Fibroblast of pulmonary artery (primary cell): ENCODE measurements around the gene TEX44.

Experiments used
- DNase-seq: peaks from one replicate; pipeline ENCODE4 v3.0.0-alpha.2; 2010; ENCODE audit warnings: low read depth
- H3K4me3 ChIP-seq: replicated peaks from 2 replicates; pipeline ENCODE4 v1.5.1; 2011; ENCODE audit warnings: low read depth, mild to moderate bottlenecking, control low read depth, low read length, moderate library complexity
- TF ChIP-seq, protein P1 (sequence below): IDR thresholded peaks from 2 replicates; pipeline ENCODE4 v1.5.1; 2011; ENCODE audit warnings: mild to moderate bottlenecking, control low read depth, low read length, inconsistent platforms; ENCODE audit errors: missing control alignments

TEX44 gene

DNA sequence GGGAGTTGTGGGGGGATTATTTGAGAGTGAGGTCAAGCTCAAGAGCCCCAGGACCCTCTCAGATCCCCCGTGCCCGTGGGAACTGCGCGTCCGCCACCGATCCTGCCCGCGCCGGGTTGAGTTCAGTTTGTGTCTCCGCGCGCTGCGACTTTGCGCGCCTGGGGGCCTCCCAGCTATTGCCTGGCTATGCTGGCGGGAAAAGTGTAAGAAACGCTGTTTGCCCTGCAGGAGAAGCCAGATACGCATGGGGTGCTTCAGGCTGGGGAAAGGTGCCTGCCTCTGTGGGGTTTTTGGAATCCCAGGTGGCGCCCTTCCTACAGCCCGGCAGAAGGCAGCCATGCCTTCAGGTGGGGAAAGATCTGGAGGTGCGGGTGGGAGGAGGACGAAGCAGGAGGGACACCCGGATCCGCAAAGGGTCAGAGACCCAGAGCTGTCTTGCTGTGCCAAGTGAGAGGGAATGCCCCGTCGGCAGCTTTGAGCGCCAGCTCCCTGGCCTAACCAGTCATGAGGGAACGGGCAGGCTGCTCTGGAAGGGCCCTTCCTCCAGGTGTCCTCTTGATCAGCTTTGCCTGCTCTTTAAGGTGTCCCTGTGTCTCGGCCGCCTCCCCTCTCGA lies 22.5 kb downstream of the TEX44 start:
- TF ChIP-seq, protein P1, sequence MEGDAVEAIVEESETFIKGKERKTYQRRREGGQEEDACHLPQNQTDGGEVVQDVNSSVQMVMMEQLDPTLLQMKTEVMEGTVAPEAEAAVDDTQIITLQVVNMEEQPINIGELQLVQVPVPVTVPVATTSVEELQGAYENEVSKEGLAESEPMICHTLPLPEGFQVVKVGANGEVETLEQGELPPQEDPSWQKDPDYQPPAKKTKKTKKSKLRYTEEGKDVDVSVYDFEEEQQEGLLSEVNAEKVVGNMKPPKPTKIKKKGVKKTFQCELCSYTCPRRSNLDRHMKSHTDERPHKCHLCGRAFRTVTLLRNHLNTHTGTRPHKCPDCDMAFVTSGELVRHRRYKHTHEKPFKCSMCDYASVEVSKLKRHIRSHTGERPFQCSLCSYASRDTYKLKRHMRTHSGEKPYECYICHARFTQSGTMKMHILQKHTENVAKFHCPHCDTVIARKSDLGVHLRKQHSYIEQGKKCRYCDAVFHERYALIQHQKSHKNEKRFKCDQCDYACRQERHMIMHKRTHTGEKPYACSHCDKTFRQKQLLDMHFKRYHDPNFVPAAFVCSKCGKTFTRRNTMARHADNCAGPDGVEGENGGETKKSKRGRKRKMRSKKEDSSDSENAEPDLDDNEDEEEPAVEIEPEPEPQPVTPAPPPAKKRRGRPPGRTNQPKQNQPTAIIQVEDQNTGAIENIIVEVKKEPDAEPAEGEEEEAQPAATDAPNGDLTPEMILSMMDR = no peak
- DNase-seq = no peak
- peak overlapping the region; percentile 37 for H3K4me3 ChIP-seq

DNA sequence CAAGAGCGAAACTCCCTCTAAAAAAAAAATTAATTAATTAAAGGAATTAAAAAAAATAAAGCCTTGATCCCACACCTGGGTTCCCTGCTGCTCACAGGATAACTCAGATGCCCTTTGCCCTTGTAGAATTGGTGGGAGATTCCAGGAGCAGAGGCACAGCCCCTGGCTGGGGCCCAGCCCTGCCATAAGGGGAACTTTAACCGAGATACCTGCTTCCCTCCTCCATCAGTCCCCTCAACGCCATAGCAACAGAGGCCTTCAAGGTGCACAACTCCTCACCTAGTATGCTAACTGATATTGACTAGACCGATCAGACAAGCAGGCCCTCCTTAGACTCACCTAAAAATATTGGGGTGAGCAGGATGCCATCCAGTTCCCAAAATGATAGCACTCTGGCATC lies 23.6 kb downstream of the TEX44 start:
- TF ChIP-seq, protein P1 = no peak
- no peak overlapping the region for H3K4me3 ChIP-seq
- no peak for DNase-seq

DNA sequence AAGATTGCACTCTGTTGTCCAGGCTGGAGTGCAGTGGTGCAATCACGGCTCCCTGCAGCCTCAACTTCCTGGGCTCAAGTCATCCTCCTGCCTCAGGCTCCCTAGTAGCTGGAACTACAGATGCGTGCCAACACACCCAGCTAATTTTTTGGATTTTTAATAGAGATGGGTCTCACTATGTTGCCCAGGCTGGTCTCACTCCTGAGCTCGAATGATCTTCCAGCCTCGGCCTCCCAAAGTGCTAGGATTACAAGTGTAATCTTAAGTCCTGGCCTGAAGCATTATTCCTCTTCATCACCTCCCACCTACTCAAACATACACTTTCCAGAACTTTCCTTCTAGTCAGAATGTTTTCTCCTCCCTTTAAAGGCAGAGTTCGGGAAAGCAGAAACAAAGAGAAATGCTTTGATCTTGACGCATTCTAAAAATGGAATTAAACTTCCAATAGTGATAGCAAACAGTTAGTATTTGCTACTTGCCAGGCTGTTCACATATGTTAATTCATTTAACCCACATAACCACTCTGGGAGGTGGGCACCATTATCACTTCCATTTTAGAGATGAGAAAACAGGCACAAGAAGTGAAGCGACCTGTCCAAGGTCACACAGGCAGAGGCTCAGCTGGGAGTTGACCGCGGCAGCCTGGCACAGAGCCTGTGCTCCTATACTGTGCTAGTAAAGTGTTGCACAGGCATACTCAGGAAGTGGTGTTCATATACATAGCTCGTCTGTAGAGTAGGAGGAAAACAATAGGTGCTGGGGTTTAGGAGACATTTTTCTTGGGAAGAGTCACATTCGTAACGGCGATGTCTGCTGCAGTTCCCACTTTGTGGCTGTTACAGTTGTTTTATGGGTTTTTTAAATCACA lies 24.6 kb downstream of the TEX44 start:
- TF ChIP-seq, protein P1 = no peak
- no peak overlapping the region for H3K4me3 ChIP-seq
- DNase-seq = peak; percentile 42

DNA sequence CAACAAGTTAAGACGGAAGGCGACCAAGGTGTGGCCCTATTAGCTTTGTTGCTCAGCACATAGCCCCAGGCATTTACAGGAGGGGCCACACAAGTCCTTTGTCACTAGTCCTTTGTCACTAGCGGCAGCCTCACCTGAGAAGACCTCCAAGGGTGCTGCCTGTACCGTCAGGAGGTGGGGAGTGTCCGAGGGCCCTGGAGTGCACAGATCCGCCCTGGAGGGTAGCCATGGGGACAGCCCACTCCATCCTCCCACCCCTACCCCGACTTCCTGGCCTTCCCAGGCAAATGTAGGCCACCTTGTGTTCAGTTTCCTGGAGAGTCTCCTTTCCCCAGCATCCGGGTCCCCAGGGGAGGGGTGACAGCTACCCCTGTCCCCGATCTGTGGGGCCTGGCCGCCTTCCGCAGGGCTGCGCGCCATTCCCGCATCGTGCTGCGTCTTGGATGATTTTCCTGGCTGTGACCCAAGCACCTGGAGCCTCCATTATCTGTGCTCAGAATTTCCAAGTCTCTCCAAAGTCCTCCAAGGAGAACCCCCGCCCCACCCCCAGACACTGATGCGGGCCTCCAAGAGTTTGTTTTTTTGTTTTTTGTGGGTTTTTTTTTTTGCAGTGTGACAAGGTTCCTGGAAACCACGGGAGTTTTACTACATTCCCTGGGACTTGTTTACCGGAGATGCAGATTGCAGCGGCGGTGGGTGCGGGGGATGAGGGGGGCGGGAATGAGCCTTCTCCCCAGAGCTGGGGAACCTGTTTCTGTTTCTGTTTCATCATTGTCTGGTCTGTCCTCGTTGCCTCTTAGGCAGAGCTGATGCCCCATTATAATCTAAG lies 28.6 kb downstream of the TEX44 start:
- peak; percentile 52 for DNase-seq
- TF ChIP-seq, protein P1 = no peak
- H3K4me3 ChIP-seq = no peak overlapping the region

DNA sequence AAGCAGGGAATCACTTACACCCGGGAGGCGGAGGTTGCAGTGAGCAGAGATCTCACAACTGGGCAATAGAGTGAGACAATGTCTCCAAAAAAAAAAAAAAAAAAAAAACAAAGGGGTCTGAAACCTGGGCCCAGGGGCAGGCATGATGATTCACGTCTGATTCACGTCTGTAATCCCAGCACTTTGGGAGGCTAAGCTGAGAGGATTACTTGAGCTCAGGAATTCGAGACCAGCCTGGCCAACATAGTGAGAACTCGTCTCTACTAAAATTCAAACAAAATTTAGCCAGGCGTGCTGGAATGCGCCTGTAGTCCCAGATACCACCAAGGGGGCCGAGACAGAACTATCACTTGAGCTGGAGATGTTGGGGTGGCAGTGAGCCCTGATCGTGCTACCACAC lies 30.3 kb downstream of the TEX44 start:
- DNase-seq = no peak
- TF ChIP-seq, protein P1 = no peak
- H3K4me3 ChIP-seq = no peak overlapping the region

DNA sequence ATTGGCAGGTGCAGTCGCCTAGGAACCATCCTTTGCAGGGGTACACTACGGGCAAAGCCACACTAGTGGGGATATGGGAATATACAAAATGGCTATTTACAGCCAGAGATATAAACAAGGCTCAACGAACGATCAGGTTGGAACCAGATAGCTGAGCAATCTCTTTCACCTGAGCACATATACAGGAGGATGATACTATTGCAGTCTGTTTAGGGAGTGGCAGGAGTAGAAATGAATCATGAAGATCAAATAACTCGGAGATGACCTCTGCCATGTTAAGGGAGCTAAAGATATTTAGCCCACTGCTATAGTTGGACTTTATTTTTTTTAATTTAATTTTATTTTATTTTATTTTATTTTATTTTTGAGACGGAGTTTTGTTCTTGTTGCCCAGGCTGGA lies 33.8 kb downstream of the TEX44 start:
- TF ChIP-seq, protein P1 = no peak
- DNase-seq = no peak
- H3K4me3 ChIP-seq = no peak overlapping the region
